22Rv1 (cell line): ENCODE data around the gene FAM227B.

ENCODE experiments used
- CTCF ChIP-seq: fragments of 450-650 bp; IDR thresholded peaks from 2 replicates; pipeline ENCODE4 v1.5.1; 2017; ENCODE audit warnings: mild to moderate bottlenecking
- ZFX ChIP-seq: fragments of 450-650 bp; IDR thresholded peaks from 2 replicates; pipeline ENCODE4 v1.6.1; 2017; ENCODE audit warnings: antibody characterized with exemption, borderline replicate concordance

GRCh38 chr15:49313650-49314049 lies 307.0 kb downstream of the FAM227B start:
- TF ChIP-seq CTCF (no peak), ZFX (no peak)
